GM18499 (cell line): ENCODE data around the gene ENO4.

Experiments used
- ATAC-seq: cut with Tn5 transposase; IDR thresholded peaks from one replicate; pipeline ENCODE4 v1.9.1; 2021; ENCODE audit warnings: moderate number of reproducible peaks; ENCODE audit not compliant: insufficient read depth, unreplicated experiment

Gene ENO4, protein sequence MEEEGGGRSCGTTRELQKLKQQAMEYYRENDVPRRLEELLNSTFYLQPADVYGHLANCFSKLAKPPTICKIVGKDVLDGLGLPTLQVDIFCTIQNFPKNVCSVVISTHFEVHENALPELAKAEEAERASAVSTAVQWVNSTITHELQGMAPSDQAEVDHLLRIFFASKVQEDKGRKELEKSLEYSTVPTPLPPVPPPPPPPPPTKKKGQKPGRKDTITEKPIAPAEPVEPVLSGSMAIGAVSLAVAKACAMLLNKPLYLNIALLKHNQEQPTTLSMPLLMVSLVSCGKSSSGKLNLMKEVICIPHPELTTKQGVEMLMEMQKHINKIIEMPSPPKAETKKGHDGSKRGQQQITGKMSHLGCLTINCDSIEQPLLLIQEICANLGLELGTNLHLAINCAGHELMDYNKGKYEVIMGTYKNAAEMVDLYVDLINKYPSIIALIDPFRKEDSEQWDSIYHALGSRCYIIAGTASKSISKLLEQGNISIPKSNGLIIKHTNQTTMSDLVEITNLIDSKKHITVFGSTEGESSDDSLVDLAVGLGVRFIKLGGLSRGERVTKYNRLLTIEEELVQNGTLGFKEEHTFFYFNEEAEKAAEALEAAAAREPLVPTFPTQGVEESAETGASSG

DNA sequence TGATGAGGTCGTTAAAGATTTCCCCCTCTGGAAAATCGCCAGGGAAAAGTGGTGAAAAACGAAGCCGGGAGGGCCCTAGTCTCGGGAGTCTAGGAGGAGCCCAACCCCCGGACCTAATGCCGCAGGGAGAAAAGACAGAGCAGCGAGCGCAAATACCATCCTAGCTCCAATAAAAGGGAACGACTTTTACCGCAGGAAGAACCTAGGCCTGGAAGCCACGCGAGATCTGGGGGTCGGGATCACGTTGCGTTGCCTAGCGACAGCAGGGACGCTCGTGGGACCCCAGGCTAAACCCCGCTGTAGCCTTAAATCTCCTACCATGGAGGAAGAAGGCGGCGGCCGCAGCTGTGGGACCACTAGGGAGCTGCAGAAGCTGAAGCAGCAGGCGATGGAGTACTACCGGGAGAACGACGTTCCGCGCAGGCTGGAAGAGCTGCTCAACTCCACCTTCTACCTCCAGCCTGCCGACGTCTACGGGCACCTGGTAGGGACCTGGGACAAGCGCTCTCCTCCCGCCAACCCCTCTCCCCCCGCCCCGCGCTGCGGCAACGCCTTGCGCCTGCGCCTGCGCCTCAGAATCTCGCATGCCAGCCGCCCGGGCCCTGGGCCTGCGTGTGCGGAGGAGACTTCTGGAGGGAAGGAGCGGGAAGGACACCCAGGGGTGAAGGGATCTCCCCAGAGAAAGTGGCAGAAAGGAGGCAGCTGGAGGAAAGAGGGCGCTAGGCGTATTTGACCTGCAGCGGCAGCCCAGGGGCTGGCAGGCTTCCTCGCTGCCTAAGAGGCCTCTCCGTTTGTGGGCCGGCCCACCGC lies at the start of gene ENO4:
Gene ENO4, plus strand, starts transcription at position 252 of the 810 bp plus-strand sequence. Its CDS starts 68 bp downstream, at position 320.
- no peak for ATAC-seq

DNA sequence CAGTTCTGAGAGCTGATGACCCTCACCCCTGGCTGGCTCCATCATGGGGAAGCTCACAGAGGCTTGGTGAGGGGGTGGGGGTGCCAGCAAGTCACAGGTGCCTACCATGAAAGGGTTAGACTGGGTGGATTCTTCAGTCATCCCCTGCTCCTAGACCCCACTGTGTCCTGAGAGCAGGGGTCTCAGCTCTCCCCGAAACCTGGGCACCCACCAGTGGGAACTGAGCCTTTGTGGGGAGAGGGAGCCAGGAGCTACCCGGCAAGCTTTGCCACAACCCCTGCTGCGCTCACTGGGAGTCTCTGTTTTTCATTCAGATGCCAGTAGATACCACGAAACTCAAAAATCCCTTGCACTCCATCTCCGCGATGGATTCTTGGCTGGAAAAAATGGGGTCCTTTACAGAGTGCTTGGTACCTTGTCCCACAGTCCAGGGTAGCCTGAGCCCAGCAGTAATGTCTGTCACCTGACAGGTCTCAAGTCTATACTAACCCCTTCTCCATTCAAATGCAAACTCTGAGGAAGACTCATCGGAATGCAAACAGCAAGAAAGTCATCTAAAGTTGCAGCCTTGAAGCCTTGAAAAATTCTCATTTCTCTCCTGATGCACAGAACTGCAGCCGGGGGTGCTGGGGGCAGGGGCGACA lies 48.9 kb upstream of the ENO4 start:
- no peak for ATAC-seq

DNA sequence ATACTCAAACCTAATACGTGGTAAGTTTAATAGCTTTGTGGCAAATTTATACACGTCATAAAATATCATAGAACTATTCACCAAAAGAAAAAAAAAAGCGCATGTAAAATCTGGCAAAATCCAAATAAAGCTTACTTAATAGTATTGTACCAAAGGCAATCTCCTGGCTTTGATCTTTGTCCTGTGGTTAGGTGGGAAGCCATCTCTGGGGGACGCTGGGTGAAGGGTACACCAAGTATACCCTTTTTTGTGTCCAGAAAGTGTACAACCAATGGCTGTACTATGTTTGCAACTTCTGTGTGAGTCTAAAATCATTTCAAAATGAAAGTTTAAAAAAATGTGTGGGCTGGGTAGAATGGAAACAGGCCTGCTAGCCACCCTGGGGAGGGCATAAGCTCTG lies 47.6 kb upstream of the ENO4 start:
- ATAC-seq: no peak

DNA sequence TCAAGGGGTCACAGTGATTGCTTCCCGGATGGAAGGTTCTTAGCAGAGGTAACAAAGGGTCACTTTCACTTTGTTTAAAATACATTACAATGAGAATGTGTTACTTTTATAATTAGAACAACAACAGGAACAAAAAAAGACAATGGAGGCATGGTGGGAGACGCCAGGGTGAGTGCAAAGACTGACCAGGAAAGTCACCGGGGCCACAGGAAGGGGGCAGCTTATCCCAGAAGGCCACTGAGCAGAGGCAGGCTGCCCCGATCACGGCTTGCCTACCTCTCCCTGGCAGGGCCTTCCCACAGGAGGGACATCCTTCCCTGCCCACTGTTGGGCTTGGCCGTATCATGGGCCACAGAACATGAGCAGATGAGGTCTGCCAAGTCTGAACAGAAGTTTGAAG lies 46.8 kb upstream of the ENO4 start:
- ATAC-seq: no peak

DNA sequence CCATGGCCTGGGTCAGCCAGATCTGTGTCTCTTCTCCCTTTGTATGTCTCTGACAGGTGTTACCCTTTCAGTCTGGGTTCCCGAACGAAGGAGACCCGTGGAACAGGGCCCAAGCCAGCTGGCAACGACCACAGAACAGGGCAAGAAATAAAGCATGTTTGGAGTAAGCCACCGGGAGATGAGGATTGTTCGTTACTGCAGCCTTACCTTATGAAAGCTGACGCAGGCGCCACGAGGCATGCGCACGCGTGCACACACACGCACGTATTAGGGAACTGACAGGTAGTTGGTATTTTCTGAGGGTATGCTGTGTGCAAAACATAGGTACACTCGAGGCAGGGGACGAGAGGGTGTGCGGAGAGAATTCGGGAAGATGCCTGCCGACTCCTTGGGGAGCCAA lies 46.4 kb upstream of the ENO4 start:
- ATAC-seq: no peak

DNA sequence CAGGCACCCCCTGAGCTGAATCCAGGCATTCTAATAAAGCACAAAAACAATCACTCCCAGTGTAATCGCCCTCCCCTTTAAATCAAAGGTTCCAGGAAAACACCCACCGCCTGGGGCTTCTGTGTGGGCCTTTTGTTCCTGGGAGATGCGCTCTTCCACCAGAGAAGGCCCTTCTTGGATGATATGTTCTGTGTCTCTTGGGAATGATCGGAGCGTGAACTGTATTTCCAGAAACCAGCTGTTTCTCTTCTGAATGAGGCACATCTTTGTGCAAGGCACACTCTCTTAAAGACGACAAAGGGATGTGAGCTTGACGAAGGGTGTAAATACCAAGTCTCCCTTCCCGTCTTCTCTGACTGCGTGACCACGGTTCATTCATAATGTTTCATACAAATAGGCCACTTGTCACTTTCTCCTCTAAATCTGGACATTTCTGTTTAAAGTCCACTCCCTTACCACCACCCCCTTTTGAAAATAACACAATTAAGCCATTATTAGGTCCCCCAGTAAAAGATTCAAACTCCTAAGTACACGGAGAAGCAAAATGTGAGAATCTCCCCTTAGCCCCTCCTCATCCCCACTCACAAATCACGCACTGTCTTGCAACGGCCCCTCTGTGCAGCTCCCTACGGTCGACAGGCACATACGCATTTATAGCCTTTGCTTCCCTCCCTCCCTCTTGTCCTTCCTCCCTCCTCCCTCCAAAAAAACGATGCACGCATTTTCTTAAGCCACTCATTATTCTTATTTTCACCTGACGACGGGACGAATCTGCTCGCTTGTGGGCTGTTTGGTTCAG lies 45.6 kb upstream of the ENO4 start:
- ATAC-seq: no peak

DNA sequence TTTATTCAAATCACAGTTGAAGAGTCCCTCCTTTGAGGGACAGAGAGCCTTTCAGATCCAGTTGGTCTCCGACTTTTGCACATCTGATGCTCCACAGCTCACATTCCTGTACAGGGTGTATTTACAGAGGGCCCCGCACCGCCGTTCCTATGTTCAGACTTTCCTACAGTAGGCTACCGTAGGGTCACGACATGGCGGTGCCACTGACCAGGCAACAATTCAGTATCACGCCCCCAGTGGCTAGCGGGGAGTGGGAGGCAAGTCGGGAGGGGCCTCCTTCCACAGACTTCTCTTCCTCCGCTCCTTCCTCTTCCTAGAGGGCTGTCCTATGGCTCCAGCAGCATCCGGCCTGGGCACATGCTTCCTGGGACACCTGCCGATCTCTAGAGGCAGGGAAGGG lies 40.6 kb upstream of the ENO4 start:
- ATAC-seq: no peak

DNA sequence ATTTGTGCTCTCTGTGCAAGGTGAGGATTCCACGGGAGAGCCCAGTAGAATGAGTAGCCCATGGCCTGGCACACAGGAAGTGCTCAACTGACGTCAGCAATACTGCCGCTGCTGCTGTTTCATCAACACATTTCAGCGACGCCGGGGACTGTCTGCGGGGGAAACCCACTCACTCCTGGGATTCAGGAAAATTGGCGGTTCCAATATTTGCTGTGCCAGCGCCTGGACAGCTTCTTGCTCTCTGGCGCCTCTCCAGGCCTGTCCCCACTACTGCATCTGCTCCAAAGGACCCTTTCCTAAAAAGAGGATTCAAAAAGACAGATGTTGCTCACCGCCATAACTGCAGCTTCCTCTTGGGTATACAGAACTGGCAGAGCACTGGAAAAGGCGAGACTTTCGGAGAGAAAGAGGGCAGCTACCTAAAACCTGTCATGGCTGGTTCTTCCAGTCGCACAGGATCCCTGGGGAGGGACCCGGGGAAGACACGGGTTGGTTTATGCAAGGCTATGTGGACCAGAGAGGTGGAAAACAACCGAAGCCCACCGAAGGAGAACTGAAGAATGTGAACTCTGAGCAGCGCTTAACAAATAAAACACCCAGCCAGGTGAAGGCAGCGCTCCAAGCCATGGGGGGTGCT lies 39.7 kb upstream of the ENO4 start:
- no peak for ATAC-seq

DNA sequence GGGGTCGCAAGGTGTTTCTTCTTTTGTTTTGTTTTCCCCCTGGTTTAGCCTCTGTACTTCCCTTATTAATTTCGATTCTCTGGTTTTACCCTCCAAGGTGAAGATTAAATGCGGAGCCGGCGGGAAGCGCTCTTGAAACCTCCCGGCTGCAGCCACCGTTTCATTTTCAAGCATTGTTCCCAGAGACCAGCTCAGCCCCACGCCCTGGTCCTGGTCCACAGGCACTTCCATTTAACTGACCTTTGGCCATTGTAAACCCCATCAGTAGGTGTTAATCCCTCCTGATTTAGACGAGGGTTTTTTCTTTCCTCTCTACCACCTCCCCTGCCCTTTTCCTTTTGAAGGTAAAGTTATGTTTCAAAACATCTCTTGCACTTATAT lies 39.2 kb upstream of the ENO4 start:
- ATAC-seq: no peak

DNA sequence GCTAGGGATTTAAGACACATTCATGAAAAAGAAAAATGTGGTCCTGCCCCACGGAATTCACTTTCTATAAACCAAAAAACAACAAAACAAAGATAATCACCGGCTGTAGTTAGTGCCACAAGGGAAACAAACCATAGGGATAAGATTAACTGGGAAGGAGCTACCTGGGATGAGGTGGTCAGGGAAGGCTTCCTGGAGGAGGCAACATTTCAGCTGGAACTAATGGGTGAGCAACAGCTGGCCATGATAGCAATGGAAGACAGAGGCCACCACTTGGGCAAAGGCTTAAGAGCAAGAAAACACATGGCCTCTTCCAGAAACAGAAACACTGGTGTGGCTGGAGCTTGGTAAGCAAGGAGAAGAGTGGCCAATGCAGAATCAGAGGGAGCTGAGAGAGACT lies 38.4 kb upstream of the ENO4 start:
- ATAC-seq: no peak

DNA sequence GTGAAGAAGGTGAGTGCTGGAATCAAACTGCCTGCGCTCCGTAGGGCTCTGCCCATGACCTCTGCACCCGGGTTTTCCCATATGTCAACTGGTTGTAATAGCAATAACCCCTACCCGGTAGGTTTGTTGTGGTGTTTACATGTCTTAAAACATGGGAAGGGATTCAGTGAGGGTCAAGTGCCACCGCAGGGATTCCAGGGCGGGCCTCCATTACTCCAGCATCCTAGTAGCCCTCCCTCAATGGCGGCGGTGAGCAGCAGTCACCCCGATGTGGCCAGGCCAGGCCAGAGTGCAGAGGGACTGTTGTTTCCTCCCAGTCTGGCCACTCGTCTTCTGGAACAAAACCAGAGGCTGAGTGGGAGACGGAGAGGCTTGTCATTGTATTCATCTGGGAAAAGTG lies 37.6 kb upstream of the ENO4 start:
- ATAC-seq: no peak

DNA sequence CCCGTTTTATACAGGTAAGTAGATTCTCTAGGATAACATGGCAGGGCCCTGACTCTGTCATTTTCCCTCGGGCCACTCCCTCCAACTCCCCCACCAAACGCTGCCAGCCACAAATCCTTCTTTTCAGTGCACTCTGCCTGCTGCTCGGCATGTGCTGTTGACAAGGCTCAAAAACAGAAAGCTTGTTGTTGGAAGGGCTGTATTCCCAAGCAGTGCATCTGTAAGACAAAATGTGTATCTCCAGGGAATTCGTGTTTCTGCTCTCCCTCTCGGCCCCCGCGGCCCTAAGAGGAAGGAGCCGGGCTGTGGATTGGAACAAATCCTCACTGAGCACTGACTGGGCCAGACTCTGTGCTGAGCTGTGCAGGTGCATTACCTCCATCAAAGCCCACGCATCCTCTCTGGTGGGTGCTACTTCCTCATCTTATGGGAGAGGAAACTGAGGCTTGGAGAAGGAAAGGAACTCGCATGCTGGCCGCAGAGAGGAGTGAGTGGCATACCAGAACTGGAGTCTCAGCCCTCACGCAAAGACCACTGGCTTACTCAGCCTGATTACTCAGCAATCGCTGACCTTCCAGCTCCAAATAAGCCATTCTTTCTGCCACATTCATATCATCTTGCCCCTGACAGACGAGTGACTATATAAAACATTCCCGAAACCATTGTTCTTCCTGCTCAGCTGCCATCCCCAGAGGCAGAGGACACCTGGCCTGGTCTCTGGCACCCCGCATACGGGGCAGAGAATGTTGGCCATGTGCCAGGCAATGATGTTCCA lies 33.5 kb upstream of the ENO4 start:
- ATAC-seq: no peak

DNA sequence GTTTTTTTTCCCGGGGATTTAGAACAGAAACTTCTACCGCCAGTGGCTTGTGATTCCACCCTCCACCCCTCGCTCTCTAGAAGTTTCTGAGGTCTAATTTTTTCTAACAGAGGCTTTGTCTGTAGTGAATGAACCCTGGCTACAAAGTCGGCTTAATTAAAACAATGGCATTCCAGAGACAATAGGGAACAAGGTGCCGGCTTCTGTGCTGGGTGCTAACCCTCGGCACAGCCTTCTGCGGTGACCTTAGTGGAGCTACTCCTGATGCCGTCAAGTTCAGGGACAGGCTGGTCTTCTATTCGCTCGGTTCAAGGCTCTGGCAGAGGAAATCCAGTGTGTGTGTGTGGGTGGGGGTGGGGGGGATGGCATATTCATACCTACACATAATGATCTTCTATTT lies 32.1 kb upstream of the ENO4 start:
- no peak for ATAC-seq

DNA sequence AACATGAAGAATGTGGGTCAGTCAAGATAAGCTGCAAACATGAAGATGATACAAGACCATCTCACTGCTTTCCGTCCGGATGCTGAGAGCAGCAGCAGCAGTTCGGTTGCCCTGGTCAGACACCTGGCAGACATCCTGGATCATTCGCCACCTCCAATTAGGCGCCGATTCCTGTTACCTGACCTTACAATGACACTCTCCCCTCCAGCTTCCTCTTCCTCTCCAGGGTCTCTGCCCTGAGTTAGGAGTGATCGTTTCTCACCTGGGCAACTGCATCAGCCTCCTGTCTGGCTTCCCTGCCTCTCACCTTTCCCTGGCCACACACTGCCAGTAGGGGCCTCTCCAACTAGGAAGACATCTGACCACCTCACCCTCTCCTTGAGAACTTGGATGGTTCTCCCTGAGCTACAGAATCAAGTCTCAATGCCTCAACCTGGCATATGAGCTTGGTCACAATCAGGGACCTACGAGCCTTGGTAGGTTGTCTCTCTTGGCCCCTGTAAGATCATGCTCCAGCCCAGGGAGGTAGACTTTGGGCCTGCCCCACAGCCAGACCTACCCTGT lies 31.4 kb upstream of the ENO4 start:
- no peak for ATAC-seq

DNA sequence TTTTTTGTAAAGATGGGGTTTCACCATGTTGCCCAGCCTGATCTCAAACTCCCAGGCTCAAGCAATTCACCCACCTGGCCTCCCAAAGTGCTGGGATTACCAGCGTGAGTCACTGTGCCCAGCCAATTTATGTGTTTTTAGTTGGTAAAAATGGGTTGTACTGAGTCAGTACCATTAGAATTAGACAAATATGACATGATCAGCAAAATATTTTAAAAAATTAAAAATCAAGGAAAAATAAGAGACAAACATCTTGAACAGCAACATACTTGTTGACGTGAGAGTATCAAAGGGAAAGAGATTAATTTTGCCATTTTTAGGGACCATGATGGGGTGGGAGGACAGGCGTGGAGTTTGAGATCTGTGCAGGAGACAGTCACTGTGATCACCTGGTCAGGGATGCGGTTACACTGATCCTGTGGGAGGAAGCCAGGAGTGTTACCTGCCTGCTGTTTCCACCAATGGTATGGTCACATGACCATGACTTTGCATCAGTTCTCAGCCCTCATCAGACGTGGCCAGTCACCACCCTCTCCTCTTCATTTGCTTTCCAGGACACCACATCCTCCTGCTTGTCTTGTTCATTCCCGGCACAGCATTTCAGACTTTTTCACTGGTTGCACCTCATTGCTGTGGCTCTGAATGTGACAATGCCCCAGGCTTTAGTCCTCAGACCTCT lies 29.2 kb upstream of the ENO4 start:
- ATAC-seq: no peak

DNA sequence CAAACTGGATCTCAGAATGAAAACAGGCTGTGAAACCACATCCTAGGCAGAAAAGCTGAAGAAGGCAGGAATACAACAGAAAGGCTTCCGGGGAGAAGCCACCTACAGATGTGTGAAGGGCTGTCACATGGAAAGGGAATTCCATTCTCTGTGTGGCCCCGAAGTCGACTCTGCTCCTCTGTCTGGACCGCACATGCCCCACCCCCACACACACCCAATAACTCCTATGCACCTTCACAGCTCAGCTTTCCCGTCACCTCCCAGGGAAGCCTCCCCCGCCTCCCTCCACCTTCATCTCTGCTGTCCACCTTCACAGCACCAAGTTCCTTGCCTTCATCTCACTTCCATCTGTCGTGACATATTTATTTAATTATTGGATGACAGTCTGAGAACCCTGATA lies 23.4 kb upstream of the ENO4 start:
- ATAC-seq: no peak

DNA sequence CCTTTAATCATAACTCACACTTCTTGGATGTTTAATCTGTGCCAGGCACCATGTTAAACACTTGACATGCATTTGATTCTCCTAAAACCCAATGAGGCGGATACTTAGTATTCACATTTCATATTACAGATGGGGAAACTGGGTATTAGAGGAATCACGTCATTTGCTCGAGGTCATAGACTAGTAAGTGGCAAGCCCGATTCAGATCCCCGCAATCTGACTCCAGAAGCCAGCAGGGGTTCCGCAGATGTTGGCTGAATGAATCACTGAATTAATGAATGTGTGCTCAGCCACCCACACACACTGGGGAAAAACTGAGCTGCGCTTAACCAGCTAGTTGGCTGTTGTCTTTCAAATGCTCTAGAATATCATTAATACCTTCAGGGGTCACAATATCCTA lies 22.5 kb upstream of the ENO4 start:
- ATAC-seq: no peak

DNA sequence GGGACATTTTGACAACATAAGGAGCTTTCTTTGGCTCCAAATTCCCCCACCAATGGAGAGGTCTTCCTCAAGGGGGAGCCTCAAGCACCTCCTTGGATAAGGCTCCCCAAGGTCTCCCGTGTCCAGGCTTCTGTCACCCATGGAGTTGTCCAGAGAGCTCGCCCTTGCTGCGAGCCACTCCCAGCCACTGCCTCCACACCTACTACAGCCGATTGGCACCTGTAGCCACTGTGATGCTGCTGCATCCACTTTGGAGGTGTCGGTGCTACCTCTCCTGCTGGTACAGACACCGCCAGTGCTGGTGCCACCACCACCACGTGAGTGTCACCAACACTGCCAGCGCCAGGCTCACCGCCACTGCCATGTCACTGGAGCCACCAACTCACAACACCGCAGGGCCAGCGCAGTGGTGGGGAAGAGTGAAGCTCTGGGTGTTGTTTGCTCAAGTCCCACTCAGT lies 22.1 kb upstream of the ENO4 start:
- ATAC-seq: no peak
